K562 (cell line): Measurements from ENCODE around the gene CKAP2. TPM values are rescaled to one million over a fixed set of nuclear protein-coding genes. Genes with fewer than 3 reads are reported as not detected.

Experiments
- CTBP1 ChIP-seq: fragments of 450-650 bp; IDR thresholded peaks from 2 replicates; pipeline ENCODE4 v1.6.1; 2016; ENCODE audit warnings: borderline replicate concordance
- CTCFL ChIP-seq: IDR thresholded peaks from 2 replicates; pipeline ENCODE4 v1.6.1; 2011; ENCODE audit warnings: borderline replicate concordance, low read depth, mild to moderate bottlenecking, moderate library complexity, low read length; ENCODE audit not compliant: insufficient read depth, poor library complexity, severe bottlenecking
- HNRNPL ChIP-seq: fragments of 200-400 bp; formaldehyde crosslinking; IDR thresholded peaks from 2 replicates; pipeline ENCODE4 v1.6.1; 2017; ENCODE audit warnings: low read depth, mild to moderate bottlenecking, low read length
- KAT7 ChIP-seq: sonication (generic); formaldehyde crosslinking; IDR thresholded peaks from 2 replicates; pipeline ENCODE4 v1.8.0; 2022; ENCODE audit warnings: missing genetic modification reagents, mild to moderate bottlenecking, borderline replicate concordance
- MAX ChIP-seq: sonication (generic); formaldehyde crosslinking; IDR thresholded peaks from 2 replicates; pipeline ENCODE4 v1.9.0; 2022; ENCODE audit warnings: mild to moderate bottlenecking, missing genetic modification reagents
- YY1 ChIP-seq, 3 experiments: IDR thresholded peaks; 2 replicates each; pipeline ENCODE4 v1.6.1; 2011; ENCODE audit warnings: low read length in 2 of 3, mild to moderate bottlenecking in 2 of 3, moderate library complexity in 2 of 3, borderline replicate concordance in 1 of 3, control low read depth in 1 of 3, low read depth in 1 of 3; ENCODE audit not compliant: insufficient read depth in 3 of 3, insufficient replicate concordance in 2 of 3, control insufficient read depth in 1 of 3, insufficient read length in 1 of 3; ENCODE audit errors: extremely low read depth in 1 of 3
- ZNF398 ChIP-seq: fragments of 250-450 bp; sonication (Bioruptor Pico); IDR thresholded peaks from 2 replicates; pipeline ENCODE4 v1.8.0; 2021; ENCODE audit warnings: moderate library complexity, mild to moderate bottlenecking, inconsistent platforms
- ZNF449 ChIP-seq: fragments of 250-450 bp; sonication (Bioruptor Pico); IDR thresholded peaks from 2 replicates; pipeline ENCODE4 v1.8.0; 2022; ENCODE audit warnings: moderate library complexity, mild to moderate bottlenecking, inconsistent platforms
- ZNF592 ChIP-seq: fragments of 450-650 bp; IDR thresholded peaks from 2 replicates; pipeline ENCODE4 v1.6.1; 2017; ENCODE audit warnings: antibody characterized with exemption, mild to moderate bottlenecking
- polyA plus RNA-seq, 8 experiments: library from polyadenylated mRNA; depleted of rRNA in 4 of 8; stranded (reverse) in 5 of 8; unstranded in 3 of 8; fragments of >200 nt; fragmentation: Nextera tagmentation in 2 of 8; fragmentation: Illumina TruSeq in 1 of 8; extraction: Ambion mirVana in 2 of 8; extraction: Trizol in 1 of 8; gene quantifications; 2 replicates each; pipeline versions ENCODE4 v1.2.1 to v1.2.3, GENCODE V29; 2011 to 2014; ENCODE audit warnings: inconsistent platforms in 1 of 8, missing spikeins in 1 of 8
- total RNA-seq, 7 experiments: library from RNA; depleted of rRNA in 6 of 7; stranded (reverse); fragments of >200 nt in 6 of 7; fragmentation: Illumina TruSeq in 2 of 7; extraction: Trizol in 2 of 7; gene quantifications; 2 replicates each; pipeline versions ENCODE4 v1.2.1 to v1.2.3, GENCODE V29; 2011 to 2021; ENCODE audit warnings: low replicate concordance in 1 of 7
- TF ChIP-seq, protein P1 (sequence below), 2 experiments: fragments of 200-800 bp in 1 of 2; sonication (Bioruptor generic) in 1 of 2; sonication (generic) in 1 of 2; formaldehyde crosslinking in 1 of 2; IDR thresholded peaks in 1 of 2; conservative IDR thresholded peaks in 1 of 2; 2 replicates each; pipeline versions ENCODE4 v1.5.0 to v1.6.1; 2016 to 2020; ENCODE audit warnings: missing compliant biosample characterization in 1 of 2, missing genetic modification characterization in 1 of 2, missing genetic modification reagents in 1 of 2

Gene CKAP2
- total and polyA plus RNA-seq, 9 of the 15 experiments (the other 6 are each of a cell fraction or from before 2014, with no cell fraction given) = 21.9 to 63.5 (median 34.8) TPM

DNA sequence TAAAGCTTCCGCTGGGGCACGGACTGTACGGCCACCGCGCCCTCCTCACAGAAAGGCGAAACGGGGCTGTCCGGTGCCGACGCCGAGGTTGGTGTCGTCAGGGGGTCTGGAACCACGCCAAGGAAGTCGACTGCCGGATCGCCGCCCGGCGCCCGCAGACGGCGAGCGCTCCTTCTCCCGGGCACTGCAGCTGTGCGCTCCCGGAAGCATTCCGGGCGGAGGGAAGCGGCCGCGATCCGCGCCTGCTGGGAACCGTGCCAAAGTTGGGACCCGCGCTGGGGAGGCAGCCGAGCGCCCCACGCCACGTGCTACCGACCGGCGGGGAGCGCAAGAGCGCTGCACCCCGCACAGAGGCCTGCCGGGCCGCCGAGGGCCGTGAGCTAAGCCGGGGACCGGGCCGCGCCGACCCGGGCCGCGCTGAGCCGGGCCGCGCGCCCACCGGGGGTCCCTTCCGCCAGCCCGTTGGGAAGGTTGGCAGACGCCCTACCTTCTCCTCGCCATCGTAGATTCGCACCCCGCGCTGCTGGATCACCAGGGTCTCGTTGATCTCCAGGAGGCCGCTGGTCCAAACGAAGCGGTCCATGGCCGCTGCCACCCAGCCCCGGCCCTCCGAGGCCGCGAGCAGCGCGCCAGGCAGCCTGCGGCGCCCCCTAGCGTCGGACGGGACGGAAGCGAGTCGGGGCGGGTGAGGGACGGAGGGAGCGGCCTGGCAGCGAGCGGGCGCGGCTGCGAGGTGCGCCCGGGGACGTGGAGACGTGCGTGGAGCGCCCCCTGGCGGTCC lies 5.1 kb upstream of the CKAP2 start, which contains the start of gene VPS36 (continued):
- TF ChIP-seq ZNF449 (CRISPR knock-in tag) = no peak
- TF ChIP-seq CTBP1 = peak; percentile 95
- TF ChIP-seq ZNF592 = 0 out of 2 replicates have a peak, but pooled peaks have one; percentile 30
- no peak for TF ChIP-seq ZNF398
- TF ChIP-seq HNRNPL = peak; percentile 97
- TF ChIP-seq, protein P1, sequence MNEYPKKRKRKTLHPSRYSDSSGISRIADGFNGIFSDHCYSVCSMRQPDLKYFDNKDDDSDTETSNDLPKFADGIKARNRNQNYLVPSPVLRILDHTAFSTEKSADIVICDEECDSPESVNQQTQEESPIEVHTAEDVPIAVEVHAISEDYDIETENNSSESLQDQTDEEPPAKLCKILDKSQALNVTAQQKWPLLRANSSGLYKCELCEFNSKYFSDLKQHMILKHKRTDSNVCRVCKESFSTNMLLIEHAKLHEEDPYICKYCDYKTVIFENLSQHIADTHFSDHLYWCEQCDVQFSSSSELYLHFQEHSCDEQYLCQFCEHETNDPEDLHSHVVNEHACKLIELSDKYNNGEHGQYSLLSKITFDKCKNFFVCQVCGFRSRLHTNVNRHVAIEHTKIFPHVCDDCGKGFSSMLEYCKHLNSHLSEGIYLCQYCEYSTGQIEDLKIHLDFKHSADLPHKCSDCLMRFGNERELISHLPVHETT (CRISPR knock-in tag; conservative IDR thresholded peaks at IDR 0.05 in 1 of 2, IDR thresholded peaks at IDR 0.05 in 1 of 2) = peak in 1 of 2 experiments; percentile 65; a peak in 1 of 4 replicates
- TF ChIP-seq MAX (CRISPR knock-in tag) = peak; percentile 56
- peak; percentile 94 for TF ChIP-seq CTCFL
- TF ChIP-seq YY1 (IDR thresholded peaks at IDR 0.05; ENCODE audit: borderline replicate concordance in 1 of 3, control insufficient read depth in 1 of 3, extremely low read depth in 1 of 3, insufficient read depth in 3 of 3, insufficient read length in 1 of 3, insufficient replicate concordance in 2 of 3, low read depth in 1 of 3, low read length in 2 of 3) = peak; percentile 45 to 90 (median 86)
- peak; percentile 73; the same call in 1 of the 2 replicates for TF ChIP-seq KAT7
